Activated T-cell treated with anti-CD3 and anti-CD28 coated beads, Interleukin-2, amount 50 U/mL, for 1 hour (primary cell): ENCODE results near the gene TBX4.
"Not testable (repeated sequence)": the region's sequence is repeated elsewhere in the genome, so short reads cannot be mapped to it uniquely, and the experiment has no call there.

Experiments
- DNase-seq: peaks from one replicate; pipeline ENCODE4 v3.0.0-alpha.2; 2020

TBX4 gene

GRCh38 chr17:61431594-61432311, 20.5 kb upstream of the TBX4 start:
- DNase-seq: no peak

GRCh38 chr17:61436273-61436672, 15.9 kb upstream of the TBX4 start:
- no peak for DNase-seq

GRCh38 chr17:61436995-61437704, 15.1 kb upstream of the TBX4 start:
- DNase-seq: no peak

DNA sequence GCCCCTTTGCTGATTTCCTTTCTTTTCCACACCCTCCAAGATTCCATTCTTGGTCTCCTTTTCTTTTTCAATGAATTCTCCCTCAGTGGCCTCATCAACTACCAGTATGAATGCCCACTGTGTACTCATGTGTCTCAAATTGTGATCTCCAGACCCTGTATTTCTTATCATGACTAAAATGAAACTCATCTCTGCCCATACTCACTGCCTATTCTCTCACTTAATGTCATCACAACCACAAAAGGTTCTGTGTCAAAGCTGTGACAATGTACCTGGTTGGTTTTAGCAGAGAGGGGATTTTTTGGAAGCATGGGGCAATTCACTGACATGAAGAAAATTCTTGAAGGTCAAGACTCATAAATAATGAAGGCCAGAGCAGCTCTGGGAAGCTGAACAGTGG, 11.5 kb upstream of the TBX4 start:
- DNase-seq: no peak

GRCh38 chr17:61441507-61441906, 10.7 kb upstream of the TBX4 start:
- DNase-seq: not testable (repeated sequence)

DNA sequence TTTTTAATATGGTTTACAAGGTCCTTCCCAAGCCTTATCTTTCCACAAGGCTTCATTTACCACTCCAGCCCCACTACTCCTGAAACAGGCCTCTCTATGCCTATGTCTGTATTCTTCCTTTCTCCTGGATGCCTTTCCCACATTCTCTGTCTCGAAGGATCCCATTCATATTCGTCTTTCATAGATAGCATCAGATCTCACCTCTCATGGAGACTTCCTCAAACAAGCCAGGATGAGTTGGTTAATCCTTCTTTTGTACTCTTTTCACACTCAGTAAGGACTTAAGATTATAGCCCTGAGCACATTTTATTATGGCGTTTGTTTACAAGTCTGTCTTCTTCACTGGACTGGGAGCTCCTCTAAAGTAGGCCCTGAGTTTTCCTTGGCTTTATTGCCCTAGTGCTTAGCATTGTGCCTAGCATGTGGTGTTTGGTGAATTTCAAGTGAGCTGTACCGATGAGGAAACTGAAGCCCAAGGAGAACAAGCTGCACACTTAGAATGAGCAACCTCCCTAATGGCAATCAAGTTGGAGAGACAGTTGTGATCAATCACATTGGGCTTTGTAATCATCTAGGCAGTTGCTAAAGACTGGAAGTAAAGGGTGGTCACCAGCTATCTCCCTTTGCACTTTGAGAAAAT, 10.0 kb upstream of the TBX4 start:
- DNase-seq: no peak

DNA sequence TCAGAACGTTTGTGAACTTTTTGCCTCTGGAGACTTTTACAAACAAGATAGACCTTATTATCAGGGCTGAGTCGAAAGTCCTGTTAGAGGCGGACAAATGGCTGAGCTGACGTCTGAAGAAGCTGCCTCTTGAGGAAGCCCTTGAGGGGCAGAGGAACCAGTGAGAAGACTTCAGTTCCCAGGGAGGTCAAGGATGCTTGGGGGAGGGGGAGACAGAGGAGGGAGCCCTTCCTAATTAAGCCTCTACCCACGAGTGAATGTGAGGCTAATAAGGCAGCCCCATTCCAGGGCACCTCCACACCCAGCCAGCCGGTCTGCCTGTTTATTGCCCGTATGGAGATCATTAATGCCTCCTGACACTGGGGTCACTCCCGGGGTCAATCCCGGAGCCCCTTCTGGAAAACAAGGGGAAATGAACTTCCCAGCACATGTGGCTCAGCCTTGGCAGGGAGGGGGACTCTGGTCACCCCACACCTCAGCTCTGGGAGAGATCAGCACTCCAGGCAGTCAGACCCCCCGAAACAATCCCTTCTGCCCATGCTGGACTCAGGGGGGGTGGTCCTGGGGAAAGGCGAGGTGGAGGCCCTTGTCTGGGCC, 9.2 kb upstream of the TBX4 start:
- DNase-seq: no peak

DNA sequence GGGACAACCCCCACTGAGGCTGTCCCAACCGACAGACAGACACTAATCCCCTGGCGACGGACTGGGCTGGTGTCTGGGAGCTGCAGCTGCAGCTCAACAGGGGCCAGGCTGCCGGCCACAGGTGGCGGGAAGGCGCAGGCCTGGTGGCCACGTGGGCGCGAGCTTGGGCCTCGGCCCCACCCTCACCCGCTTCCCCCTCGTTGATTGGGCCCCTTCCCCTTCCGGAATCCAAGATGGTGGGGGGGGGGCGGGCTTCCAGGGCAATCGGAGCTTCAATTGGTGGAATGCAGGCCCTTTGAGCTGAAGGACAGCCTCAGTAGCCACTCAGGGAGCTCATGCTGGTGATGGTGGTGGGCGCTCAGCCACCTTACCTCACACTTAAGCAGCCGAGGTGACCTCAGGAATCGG, 8.7 kb upstream of the TBX4 start:
- no peak for DNase-seq

DNA sequence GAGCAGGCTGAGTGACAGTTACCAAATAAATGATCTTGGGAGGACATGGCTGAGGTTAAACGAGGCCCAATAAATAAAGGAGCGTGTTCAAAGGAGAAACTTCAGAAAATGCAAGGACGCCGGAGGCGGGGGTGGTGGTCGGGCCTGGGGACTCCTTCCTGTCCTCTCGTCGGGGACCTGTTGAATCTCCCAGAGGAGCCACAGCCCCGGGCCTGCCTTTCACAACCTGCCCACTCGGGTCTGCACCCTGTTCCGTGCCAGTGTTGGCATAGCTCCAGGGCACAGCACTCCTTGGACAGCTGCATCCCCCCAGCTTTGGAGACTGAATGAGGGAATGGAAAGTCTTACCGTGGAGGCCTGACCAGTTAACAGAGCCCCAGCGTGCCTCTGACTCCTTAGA, 8.1 kb upstream of the TBX4 start:
- DNase-seq: no peak

DNA sequence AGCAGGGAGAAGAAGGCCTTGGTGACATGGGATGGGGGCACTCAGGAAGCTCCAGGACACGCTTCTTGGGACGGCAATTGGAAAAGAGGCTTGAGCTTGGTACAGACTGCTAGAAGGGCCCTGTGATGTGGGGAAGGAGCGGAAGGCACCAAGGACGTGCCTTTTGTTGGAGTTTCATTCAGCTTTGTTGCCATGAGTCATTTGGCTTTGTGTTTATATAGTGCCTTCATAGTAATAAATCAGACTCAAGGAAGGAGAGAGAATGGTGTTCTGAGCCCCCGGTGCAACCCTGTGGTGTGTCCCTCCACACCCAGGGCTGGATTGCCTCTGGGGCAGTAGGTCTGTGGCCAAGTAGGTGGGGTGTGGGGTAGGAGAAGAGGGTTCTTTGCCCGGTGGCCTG, 7.4 kb upstream of the TBX4 start:
- DNase-seq: no peak

GRCh38 chr17:61447358-61447757, 4.9 kb upstream of the TBX4 start:
- no peak for DNase-seq

DNA sequence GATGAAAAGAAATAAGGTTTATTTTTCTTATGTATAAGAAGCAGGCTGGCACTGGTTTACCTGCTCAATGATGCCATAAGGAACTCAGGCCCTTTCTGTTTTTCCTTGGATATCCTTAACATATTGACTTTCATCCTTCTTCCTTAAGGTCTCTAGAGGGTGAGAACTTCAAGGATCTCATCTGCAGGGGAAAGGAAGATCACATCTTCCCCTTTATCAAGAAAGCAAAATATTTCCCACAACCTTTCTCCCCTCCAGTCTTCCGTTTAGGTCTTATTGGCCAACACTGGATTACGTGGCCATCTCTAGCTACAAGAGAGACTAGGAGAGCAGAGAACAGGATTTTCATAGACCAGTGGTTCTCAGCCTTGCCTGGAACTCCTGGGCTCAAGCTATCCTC, 4.2 kb upstream of the TBX4 start:
- no peak for DNase-seq

DNA sequence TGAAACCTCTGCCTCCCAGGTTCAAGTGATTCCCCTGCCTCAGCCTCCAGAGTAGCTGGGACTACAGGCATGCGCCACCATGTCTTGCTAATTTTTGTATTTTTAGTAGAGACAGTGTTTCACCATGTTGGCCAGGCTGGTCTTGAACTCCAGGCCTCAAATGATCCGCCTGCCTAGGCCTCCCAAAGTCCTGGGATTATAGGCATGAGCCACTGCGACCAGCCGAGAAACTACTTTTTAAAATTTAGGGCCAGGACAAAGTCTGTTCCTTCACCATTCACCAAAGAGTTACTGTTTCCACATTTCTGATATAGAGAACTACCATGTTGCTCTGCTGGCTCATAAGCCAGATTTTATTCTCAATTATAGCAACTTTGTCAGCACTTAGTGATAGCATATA, 3.1 kb upstream of the TBX4 start:
- not testable (repeated sequence) for DNase-seq

DNA sequence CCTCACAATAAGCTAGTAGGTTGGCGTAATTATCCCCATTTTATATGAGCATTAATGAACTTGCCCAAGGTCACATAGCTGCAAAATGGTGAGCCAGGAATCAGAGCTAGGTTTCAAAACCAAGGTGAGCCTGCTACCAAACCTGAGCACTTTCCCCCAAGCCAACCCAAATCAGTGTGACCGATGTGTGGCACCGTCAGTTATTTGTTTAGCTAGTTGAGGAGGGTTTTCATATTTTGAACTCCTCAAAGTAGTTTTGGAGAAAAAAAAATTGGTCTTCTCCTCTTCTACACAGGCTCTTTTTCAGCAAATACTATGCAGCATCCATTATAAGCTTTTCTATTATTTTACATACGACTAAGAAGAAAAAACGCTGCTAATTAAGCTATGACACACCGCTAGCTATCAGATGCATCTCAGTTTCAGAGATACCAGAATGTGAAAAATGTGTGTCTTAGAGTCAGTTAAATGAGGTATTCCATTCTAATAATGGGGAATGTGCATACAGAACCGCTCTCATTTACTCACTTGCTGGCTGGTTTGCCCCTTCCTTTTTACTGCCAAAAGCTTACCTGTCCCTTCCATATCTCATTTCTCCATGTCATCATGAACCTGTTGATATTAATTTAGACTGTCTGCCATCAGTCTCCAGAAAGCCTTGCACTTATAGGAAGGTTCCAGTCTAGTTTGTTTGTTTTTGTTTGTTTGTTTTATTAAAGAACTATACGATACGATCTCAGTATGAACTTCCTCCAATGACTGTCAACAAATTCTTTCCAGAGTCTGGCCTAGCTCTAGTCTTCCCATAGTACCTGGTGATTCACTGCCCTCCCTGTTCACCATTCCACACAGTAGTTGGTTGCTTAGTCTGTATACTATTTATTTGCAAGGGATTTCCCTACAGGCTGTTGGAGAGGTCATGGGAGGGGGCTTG, 2.2 kb upstream of the TBX4 start:
- DNase-seq: no peak

DNA sequence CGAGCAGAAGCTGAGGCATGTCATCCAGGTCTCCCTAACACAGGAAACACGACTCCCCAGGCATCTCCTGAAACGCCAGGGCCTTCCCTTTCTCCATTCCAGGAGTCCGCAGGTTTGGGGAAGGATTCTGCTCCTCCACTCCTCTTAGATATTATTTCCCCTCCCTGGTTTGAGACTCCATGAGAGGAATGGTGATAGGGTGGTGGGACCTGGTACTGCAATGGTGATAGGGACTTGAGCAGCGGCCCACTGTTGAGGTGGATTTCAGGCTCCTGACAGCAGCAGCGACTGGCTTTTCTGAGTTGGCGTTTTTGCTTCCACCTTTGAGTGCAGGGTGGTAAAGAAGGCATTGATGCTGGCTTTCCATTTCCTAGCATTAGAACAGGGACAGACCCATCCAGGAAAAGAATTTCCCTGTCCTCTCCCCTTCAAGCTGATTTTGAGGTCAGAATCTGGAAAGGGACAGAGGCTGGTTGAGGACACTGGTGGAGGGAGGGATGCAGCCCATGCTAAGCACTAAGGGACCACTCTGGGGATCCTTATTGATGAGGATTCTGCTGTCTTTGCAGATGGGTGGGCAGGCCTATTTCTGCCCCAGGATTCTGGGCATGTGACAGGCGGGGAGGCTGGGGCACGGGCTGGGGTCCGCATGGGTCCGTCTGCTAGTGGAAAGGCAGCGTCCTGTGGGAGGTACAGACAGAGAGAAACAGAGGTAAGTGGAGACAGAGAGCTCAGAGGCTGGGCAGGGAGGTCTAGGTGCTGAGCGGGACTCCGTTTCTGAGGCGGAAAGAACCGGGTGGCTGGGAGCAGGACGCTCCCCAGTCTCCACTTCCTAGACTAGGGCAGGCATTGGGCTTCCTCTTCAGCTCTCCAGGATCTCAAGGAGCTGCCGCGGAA, 1.3 kb upstream of the TBX4 start:
- no peak for DNase-seq

- DNase-seq: no peak
Measured at GRCh38 chr17:61451538-61452300, 503 bp upstream of the TBX4 start.

- DNase-seq: no peak
Measured at GRCh38 chr17:61453566-61454380, 1.6 kb downstream of the TBX4 start.

- DNase-seq: no peak
Measured at GRCh38 chr17:61454381-61455323, 2.4 kb downstream of the TBX4 start.
